ENCODE data around the gene CHRND.

GRCh38 chr2:232483311-232483922, 42.5 kb upstream of the CHRND start:
- no peak for TF ChIP-seq POLR2A (IDR thresholded peaks at IDR 0.05; ENCODE audit: low read length)
- TF ChIP-seq GATA1 (IDR thresholded peaks at IDR 0.05; ENCODE audit: low read depth, low read length), result no peak
